Trophoblast cell (in vitro differentiated cells and primary cell): ENCODE results near the gene NUAK2.

Experiments used
- DNase-seq, 2 donors: peaks; one replicate each; pipeline ENCODE4 v3.0.0-alpha.2; 2016
- H2AFZ ChIP-seq: 2 replicates; pipeline ENCODE4 v1.6.1; 2013; ENCODE audit warnings: low read length, moderate library complexity, mild to moderate bottlenecking; ENCODE audit not compliant: insufficient read depth, poor library complexity
- H2AK5ac ChIP-seq: 2 replicates; pipeline ENCODE4 v1.6.1; 2013; ENCODE audit warnings: mild to moderate bottlenecking, low read length
- H2BK120ac ChIP-seq: 2 replicates; pipeline ENCODE4 v1.6.1; 2013; ENCODE audit warnings: low read length, mild to moderate bottlenecking, moderate library complexity; ENCODE audit not compliant: insufficient read depth, poor library complexity
- H2BK12ac ChIP-seq: 2 replicates; pipeline ENCODE4 v1.6.1; 2013; ENCODE audit warnings: mild to moderate bottlenecking, low read length, moderate library complexity
- H2BK5ac ChIP-seq: 2 replicates; pipeline ENCODE4 v1.6.1; 2013; ENCODE audit warnings: low read length, low read depth, moderate library complexity, mild to moderate bottlenecking; ENCODE audit not compliant: poor library complexity
- H3K14ac ChIP-seq: 2 replicates; pipeline ENCODE4 v1.6.1; 2013; ENCODE audit warnings: mild to moderate bottlenecking, low read length
- H3K18ac ChIP-seq: 2 replicates; pipeline ENCODE4 v1.6.1; 2013; ENCODE audit warnings: mild to moderate bottlenecking, low read length
- H3K23ac ChIP-seq: 2 replicates; pipeline ENCODE4 v1.6.1; 2013; ENCODE audit warnings: low read length
- H3K27ac ChIP-seq: 2 replicates; pipeline ENCODE4 v1.5.1; 2013; ENCODE audit warnings: low read depth, mild to moderate bottlenecking, inconsistent platforms, low read length, moderate library complexity
- H3K27me3 ChIP-seq: 2 replicates; pipeline ENCODE4 v1.6.1; 2013; ENCODE audit warnings: inconsistent platforms, mild to moderate bottlenecking, low read length, moderate library complexity; ENCODE audit not compliant: insufficient read depth
- H3K36me3 ChIP-seq, 2 experiments: 1 replicate in 1 of 2; 2 replicates in 1 of 2; pipeline ENCODE4 v1.6.1; 2013; ENCODE audit warnings: low read length in 2 of 2, mild to moderate bottlenecking in 2 of 2, moderate library complexity in 1 of 2; ENCODE audit not compliant: insufficient read depth in 2 of 2, control insufficient read depth in 1 of 2
- H3K4ac ChIP-seq: 2 replicates; pipeline ENCODE4 v1.6.1; 2013; ENCODE audit warnings: low read depth, mild to moderate bottlenecking, low read length, moderate library complexity
- H3K4me1 ChIP-seq, 2 experiments: 1 replicate in 1 of 2; 2 replicates in 1 of 2; pipeline ENCODE4 v1.6.1; 2013; ENCODE audit warnings: low read length in 2 of 2, mild to moderate bottlenecking in 2 of 2, moderate library complexity in 1 of 2; ENCODE audit not compliant: insufficient read depth in 2 of 2, control insufficient read depth in 1 of 2
- H3K4me2 ChIP-seq: 2 replicates; pipeline ENCODE4 v1.6.1; 2013; ENCODE audit warnings: inconsistent platforms, mild to moderate bottlenecking, low read length, moderate library complexity
- H3K4me3 ChIP-seq: 2 replicates; pipeline ENCODE4 v1.5.1; 2013; ENCODE audit warnings: mild to moderate bottlenecking, low read depth, low read length, inconsistent platforms
- H3K79me1 ChIP-seq: one replicate; pipeline ENCODE4 v1.6.1; 2013; ENCODE audit warnings: low read length
- H3K79me2 ChIP-seq: 2 replicates; pipeline ENCODE4 v1.6.1; 2013; ENCODE audit warnings: low read length, mild to moderate bottlenecking; ENCODE audit not compliant: control insufficient read depth, insufficient read depth, poor library complexity
- H3K9ac ChIP-seq: 2 replicates; pipeline ENCODE4 v1.6.1; 2013; ENCODE audit warnings: mild to moderate bottlenecking, low read length
- H3K9me3 ChIP-seq: 2 replicates; pipeline ENCODE4 v1.6.1; 2013; ENCODE audit warnings: low read depth, mild to moderate bottlenecking, control low read depth, inconsistent platforms, low read length; ENCODE audit not compliant: insufficient read depth
- H4K12ac ChIP-seq: 2 replicates; pipeline ENCODE4 v1.6.1; 2013; ENCODE audit warnings: low read depth, mild to moderate bottlenecking, low read length, moderate library complexity
- H4K8ac ChIP-seq: 2 replicates; pipeline ENCODE4 v1.6.1; 2013; ENCODE audit warnings: low read depth, mild to moderate bottlenecking, low read length, moderate library complexity
- H4K91ac ChIP-seq: one replicate; pipeline ENCODE4 v1.6.1; 2013; ENCODE audit warnings: low read depth, mild to moderate bottlenecking, low read length, moderate library complexity
- WGBS: extraction: QIAGEN DNeasy Blood & Tissue Kit; methylation state at CpG from one replicate; pipeline ENCODE4 v1.1.7; 2013; ENCODE audit warnings: missing lambda C conversion rate; ENCODE audit not compliant: insufficient read length, insufficient coverage; ENCODE audit errors: extremely low coverage; 5-methylcytosine and 5-hydroxymethylcytosine counted together

The NUAK2 gene

GRCh38 chr1:205337481-205337880 is 15.9 kb upstream of the NUAK2 start:
- Histone ChIP-seq H2AFZ (no peak overlapping the region), H2BK5ac (no peak overlapping the region), H2BK120ac (no peak overlapping the region), H3K4ac (no peak overlapping the region), H3K4me2 (no peak overlapping the region), H3K23ac (no peak overlapping the region), H3K4me3 (peak overlapping the region; percentile 26), H4K91ac (no peak overlapping the region), H3K18ac (no peak overlapping the region), H2AK5ac (no peak overlapping the region), H3K14ac (no peak overlapping the region), H3K79me2 (no peaks in the 10 kb centered on the region), H2BK12ac (no peak overlapping the region), H3K9ac (no peak overlapping the region), H3K79me1 (no peaks in the 10 kb centered on the region), H3K9me3 (peaks cover 7% of the 10 kb centered on the region), H3K27me3 (no peaks in the 10 kb centered on the region), H4K12ac (no peak overlapping the region), H3K36me3 (peaks cover 0 to 2% of the 10 kb centered on the region in 2 experiments), H3K4me1 (no peaks in the 10 kb centered on the region), H4K8ac (no peak overlapping the region), H3K27ac (no peak overlapping the region)
- no peak for DNase-seq
- no CpG with 5 or more reads among the region's 7 CpGs for WGBS

GRCh38 chr1:205335692-205336091 is 14.1 kb upstream of the NUAK2 start:
- H3K4ac ChIP-seq = no peak overlapping the region
- no peak overlapping the region for H4K12ac ChIP-seq
- H2BK120ac ChIP-seq = no peak overlapping the region
- H2BK5ac ChIP-seq = no peak overlapping the region
- no peaks in the 10 kb centered on the region for H3K79me2 ChIP-seq
- no peak overlapping the region for H3K27ac ChIP-seq
- peaks cover 0 to 2% of the 10 kb centered on the region in 2 experiments for H3K36me3 ChIP-seq
- DNase-seq = peak; percentile 58 to 71
- no peak overlapping the region for H3K4me3 ChIP-seq
- no peak overlapping the region for H3K23ac ChIP-seq
- H3K18ac ChIP-seq = no peak overlapping the region
- peaks cover 7% of the 10 kb centered on the region for H3K9me3 ChIP-seq
- H2AFZ ChIP-seq = no peak overlapping the region
- no peak overlapping the region for H4K8ac ChIP-seq
- no peak overlapping the region for H3K9ac ChIP-seq
- H3K27me3 ChIP-seq = no peaks in the 10 kb centered on the region
- no peak overlapping the region for H3K4me2 ChIP-seq
- no peaks in the 10 kb centered on the region for H3K79me1 ChIP-seq
- no peak overlapping the region for H4K91ac ChIP-seq
- no peak overlapping the region for H2BK12ac ChIP-seq
- no peaks in the 10 kb centered on the region for H3K4me1 ChIP-seq
- no CpG with 5 or more reads among the region's 4 CpGs for WGBS
- H3K14ac ChIP-seq = no peak overlapping the region
- H2AK5ac ChIP-seq = no peak overlapping the region

- Histone ChIP-seq H3K18ac (no peak overlapping the region), H3K4me1 (peaks cover 0 to 5% of the 10 kb centered on the region in 2 experiments), H2BK120ac (no peak overlapping the region), H3K4me2 (no peak overlapping the region), H3K14ac (no peak overlapping the region), H3K27ac (no peak overlapping the region), H2AK5ac (no peak overlapping the region), H4K12ac (no peak overlapping the region), H2BK12ac (no peak overlapping the region), H3K4ac (no peak overlapping the region), H3K79me2 (no peaks in the 10 kb centered on the region), H3K79me1 (no peaks in the 10 kb centered on the region), H2AFZ (no peak overlapping the region), H3K9ac (no peak overlapping the region), H3K36me3 (peaks cover 0 to 2% of the 10 kb centered on the region in 2 experiments), H4K8ac (no peak overlapping the region), H3K23ac (no peak overlapping the region), H4K91ac (no peak overlapping the region), H3K4me3 (no peak overlapping the region), H2BK5ac (no peak overlapping the region), H3K27me3 (no peaks in the 10 kb centered on the region), H3K9me3 (no peaks in the 10 kb centered on the region)
- no CpG with 5 or more reads among the region's 11 CpGs for WGBS
- DNase-seq = no peak
Observed at GRCh38 chr1:205332015-205332791, 10.7 kb upstream of the NUAK2 start.

GRCh38 chr1:205330150-205330549 is 8.6 kb upstream of the NUAK2 start:
- DNase-seq = no peak

More at GRCh38 chr1:205330150-205330549, 8.6 kb upstream of the NUAK2 start:
- H4K12ac ChIP-seq = no peak overlapping the region
- H3K4ac ChIP-seq = no peak overlapping the region
- H2BK5ac ChIP-seq = no peak overlapping the region
- no peaks in the 10 kb centered on the region for H3K27me3 ChIP-seq
- WGBS = no CpG with 5 or more reads among the region's 2 CpGs
- H2AFZ ChIP-seq = no peak overlapping the region
- H3K9me3 ChIP-seq = no peaks in the 10 kb centered on the region
- no peak overlapping the region for H3K18ac ChIP-seq
- H2BK12ac ChIP-seq = no peak overlapping the region
- peaks cover 4 to 9% of the 10 kb centered on the region in 2 experiments for H3K4me1 ChIP-seq
- H3K36me3 ChIP-seq = no peaks in the 10 kb centered on the region
- H3K4me3 ChIP-seq = no peak overlapping the region
- H3K23ac ChIP-seq = no peak overlapping the region
- no peak overlapping the region for H2AK5ac ChIP-seq
- H3K79me1 ChIP-seq = peaks cover 2% of the 10 kb centered on the region
- no peak overlapping the region for H4K91ac ChIP-seq
- H3K79me2 ChIP-seq = no peaks in the 10 kb centered on the region
- no peak overlapping the region for H3K27ac ChIP-seq
- no peak overlapping the region for H3K14ac ChIP-seq
- H4K8ac ChIP-seq = no peak overlapping the region
- no peak overlapping the region for H3K4me2 ChIP-seq
- no peak overlapping the region for H2BK120ac ChIP-seq
- no peak overlapping the region for H3K9ac ChIP-seq
